Ovary (tissue), 9 donors: Measurements from ENCODE around the gene PPP2R5D. TPM values are rescaled to one million over a fixed set of nuclear protein-coding genes. Genes with fewer than 3 reads are reported as not detected.

Experiments
- DNase-seq, 5 donors: peaks; one replicate each; pipeline ENCODE4 v3.0.0-alpha.2; 2019 to 2020
- H3K27ac ChIP-seq, 2 donors: fragments of 200-600 bp; one replicate each; pipeline versions ENCODE4 v1.5.1 to v1.8.0; 2019 to 2022
- H3K27me3 ChIP-seq: fragments of 200-600 bp; one replicate; pipeline ENCODE4 v1.8.0; 2022
- H3K36me3 ChIP-seq: fragments of 200-600 bp; sonication (generic); one replicate; pipeline ENCODE4 v1.5.1; 2019
- H3K4me1 ChIP-seq: one replicate; pipeline ENCODE4 v1.8.1; 2013; ENCODE audit warnings: mild to moderate bottlenecking, moderate library complexity; ENCODE audit not compliant: insufficient read depth
- H3K4me3 ChIP-seq: fragments of 200-600 bp; sonication (generic); one replicate; pipeline ENCODE4 v1.5.1; 2017
- H3K9me3 ChIP-seq, 2 donors: fragments of 200-600 bp in 1 of 2; sonication (generic) in 1 of 2; one replicate each; pipeline versions ENCODE4 v1.5.1 to v1.8.1; 2013 to 2019; ENCODE audit warnings: mild to moderate bottlenecking in 1 of 2, moderate library complexity in 1 of 2
- EP300 ChIP-seq: sonication (generic); formaldehyde crosslinking; IDR thresholded peaks from one replicate; pipeline ENCODE4 v1.6.1; 2017; ENCODE audit warnings: antibody characterized with exemption
- POLR2A ChIP-seq: fragments of 450-650 bp; IDR thresholded peaks from one replicate; pipeline ENCODE4 v1.6.1; 2017; ENCODE audit warnings: antibody characterized with exemption, mild to moderate bottlenecking, moderate library complexity
- WGBS, 3 donors: extraction: QIAGEN DNeasy Blood & Tissue Kit in 1 of 3; methylation state at CpG; one replicate each; pipeline versions ENCODE4 v1.1.5 to v1.1.7; 2013 to 2017; 5-methylcytosine and 5-hydroxymethylcytosine counted together
- intact Hi-C, 4 donors: fragments of 100-400 bp; cut with DNase I; formaldehyde crosslinking; loops; one replicate each; pipeline versions ENCODE4 v1.11.0 to v1.15.1; 2022 to 2023
- polyA plus RNA-seq, 2 donors: library from polyadenylated mRNA; stranded (reverse); fragments of 200-250 nt in 1 of 2; fragments of 350-450 nt in 1 of 2; fragmentation: Illumina TruSeq in 1 of 2; extraction: RNeasy Lipid Tissue Mini Kit (QIAGEN cat#74804) in 1 of 2; gene quantifications; one replicate each; pipeline ENCODE4 v1.2.3, GENCODE V29; 2013 to 2014
- total RNA-seq, 7 donors: library from RNA; depleted of rRNA in 2 of 7; stranded (reverse); fragments of >200 nt in 2 of 7; fragmentation: NEBNext Ultra II Directional in 3 of 7; extraction: Animal tissue kit (Norgen Biotek cat#: 25700) in 3 of 7; gene quantifications; one replicate each; pipeline versions ENCODE4 v1.1.0 to v1.2.4, GENCODE V29; 2016 to 2023
- TF ChIP-seq, protein P1 (sequence below), 3 donors: fragments of 450-650 bp in 2 of 3; fragments of 200-600 bp in 1 of 3; IDR thresholded peaks; one replicate each; pipeline versions ENCODE4 v1.5.1 to v1.8.0; 2016 to 2022; ENCODE audit warnings: antibody characterized with exemption in 3 of 3, mild to moderate bottlenecking in 1 of 3
- donor health status: DM: no; HTN: no; CAD: no; lungs with moderate emphysema.
- donor health status: DM: no; HTN: no; CAD: no.
- donor health status: Bipolar disorder and iron deficiency.
- donor health status: DM: yes; HTN: yes; CAD: no.
- donor health status: DM: no; HTN: no; CAD: no.
- donor health status: DM: yes; HTN: yes; CAD: no.

PPP2R5D gene
- total and polyA plus RNA-seq, 9 donors = 20.4 to 78.1 (median 34.1) TPM

- H3K4me1 ChIP-seq = no peaks in the 10 kb centered on the region
- WGBS, 3 donors = 85 to 87% (median 86%) methylated on average over 9 of the region's 9 CpGs
- no peak overlapping the region for H3K27ac ChIP-seq
- H3K36me3 ChIP-seq = no peaks in the 10 kb centered on the region
- no peak overlapping the region for H3K4me3 ChIP-seq
- no peaks in the 10 kb centered on the region for H3K9me3 ChIP-seq
- TF ChIP-seq EP300 (no peak), POLR2A (no peak)
- TF ChIP-seq, protein P1, sequence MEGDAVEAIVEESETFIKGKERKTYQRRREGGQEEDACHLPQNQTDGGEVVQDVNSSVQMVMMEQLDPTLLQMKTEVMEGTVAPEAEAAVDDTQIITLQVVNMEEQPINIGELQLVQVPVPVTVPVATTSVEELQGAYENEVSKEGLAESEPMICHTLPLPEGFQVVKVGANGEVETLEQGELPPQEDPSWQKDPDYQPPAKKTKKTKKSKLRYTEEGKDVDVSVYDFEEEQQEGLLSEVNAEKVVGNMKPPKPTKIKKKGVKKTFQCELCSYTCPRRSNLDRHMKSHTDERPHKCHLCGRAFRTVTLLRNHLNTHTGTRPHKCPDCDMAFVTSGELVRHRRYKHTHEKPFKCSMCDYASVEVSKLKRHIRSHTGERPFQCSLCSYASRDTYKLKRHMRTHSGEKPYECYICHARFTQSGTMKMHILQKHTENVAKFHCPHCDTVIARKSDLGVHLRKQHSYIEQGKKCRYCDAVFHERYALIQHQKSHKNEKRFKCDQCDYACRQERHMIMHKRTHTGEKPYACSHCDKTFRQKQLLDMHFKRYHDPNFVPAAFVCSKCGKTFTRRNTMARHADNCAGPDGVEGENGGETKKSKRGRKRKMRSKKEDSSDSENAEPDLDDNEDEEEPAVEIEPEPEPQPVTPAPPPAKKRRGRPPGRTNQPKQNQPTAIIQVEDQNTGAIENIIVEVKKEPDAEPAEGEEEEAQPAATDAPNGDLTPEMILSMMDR (IDR thresholded peaks at IDR 0.05) = no peak
- H3K27me3 ChIP-seq = no peaks in the 10 kb centered on the region
- no peak for DNase-seq
- intact Hi-C loops = no loop called here
Measured at GRCh38 chr6:43007126-43007525, 22.8 kb downstream of the PPP2R5D start.

DNA sequence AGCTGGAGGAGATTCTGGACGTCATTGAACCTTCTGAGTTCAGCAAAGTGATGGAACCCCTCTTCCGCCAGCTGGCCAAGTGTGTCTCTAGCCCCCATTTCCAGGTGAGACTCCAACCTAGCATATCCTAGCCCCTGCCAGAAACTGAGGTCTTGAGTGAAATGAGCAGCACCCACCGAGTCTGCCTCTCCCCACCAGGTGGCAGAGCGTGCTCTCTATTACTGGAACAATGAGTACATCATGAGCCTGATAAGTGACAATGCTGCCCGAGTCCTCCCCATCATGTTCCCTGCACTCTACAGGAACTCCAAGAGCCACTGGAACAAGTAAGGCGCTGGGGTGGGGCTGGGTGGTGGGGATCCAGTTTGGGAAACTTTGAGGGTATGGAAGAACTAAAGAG, 24.8 kb downstream of the PPP2R5D start:
- Histone ChIP-seq H3K9me3 (no peaks in the 10 kb centered on the region), H3K4me1 (peaks cover 3% of the 10 kb centered on the region), H3K27ac (no peak overlapping the region), H3K27me3 (no peaks in the 10 kb centered on the region), H3K36me3 (no peaks in the 10 kb centered on the region), H3K4me3 (no peak overlapping the region)
- no peak for TF ChIP-seq POLR2A
- TF ChIP-seq EP300 = no peak
- TF ChIP-seq, protein P1 (IDR thresholded peaks at IDR 0.05) = no peak
- DNase-seq = no peak
- intact Hi-C loops = no loop called here
- WGBS, 3 donors = 49 to 60% (median 49%) methylated on average over 6 of the region's 6 CpGs

GRCh38 chr6:43011207-43011606, 26.8 kb downstream of the PPP2R5D start:
- Histone ChIP-seq H3K27me3 (no peaks in the 10 kb centered on the region), H3K9me3 (no peaks in the 10 kb centered on the region), H3K4me3 (no peak overlapping the region), H3K4me1 (peaks cover 8% of the 10 kb centered on the region), H3K36me3 (no peaks in the 10 kb centered on the region), H3K27ac (no peak overlapping the region)
- no peak for TF ChIP-seq POLR2A
- TF ChIP-seq, protein P1 (IDR thresholded peaks at IDR 0.05) = no peak
- TF ChIP-seq EP300 = no peak
- intact Hi-C loops = loop anchor here in 2 of 4 donors (10.0 kb wide), 1 partner anchor 106 kb away; no protein-coding TSS in a partner anchor
- DNase-seq = no peak
- WGBS, 3 donors = 66 to 74% (median 70%) methylated on average over 6 of the region's 6 CpGs

- Histone ChIP-seq H3K4me1 (peaks cover 12% of the 10 kb centered on the region), H3K27ac (no peak overlapping the region), H3K36me3 (no peaks in the 10 kb centered on the region), H3K27me3 (no peaks in the 10 kb centered on the region), H3K9me3 (no peaks in the 10 kb centered on the region), H3K4me3 (no peak overlapping the region)
- 68 to 77% (median 76%) methylated on average over 6 of the region's 6 CpGs for WGBS, 3 donors
- DNase-seq = no peak
- intact Hi-C loops = loop anchor here in 2 of 4 donors (10.0 kb wide), 1 partner anchor 108 kb away; no protein-coding TSS in a partner anchor
- no peak for TF ChIP-seq POLR2A
- TF ChIP-seq EP300 = no peak
Measured at GRCh38 chr6:43012364-43012763, 28.0 kb downstream of the PPP2R5D start.

GRCh38 chr6:43013097-43013842, 28.9 kb downstream of the PPP2R5D start:
- intact Hi-C loops = loop anchor here in 2 of 4 donors (10.0 kb wide), 1 partner anchor 108 kb away; no protein-coding TSS in a partner anchor
- no peak for DNase-seq
- 1 to 3% (median 2%) methylated on average over 25 of the region's 25 CpGs for WGBS, 3 donors
- Histone ChIP-seq H3K4me1 (peaks cover 12% of the 10 kb centered on the region), H3K9me3 (no peaks in the 10 kb centered on the region), H3K36me3 (no peaks in the 10 kb centered on the region), H3K27me3 (no peaks in the 10 kb centered on the region), H3K27ac (peak overlapping the region; percentile 11 to 65), H3K4me3 (peak overlapping the region; percentile 73)
- TF ChIP-seq, protein P1 (IDR thresholded peaks at IDR 0.05) = no peak
- TF ChIP-seq POLR2A (no peak), EP300 (no peak)
